C4-2B (cell line): Measurements from ENCODE around the gene TXNRD1.

Experiments used
- H3K27ac ChIP-seq: fragments of 450-650 bp; 2 replicates; pipeline ENCODE4 v1.5.1; 2017
- ZFX ChIP-seq: fragments of 450-650 bp; IDR thresholded peaks from 2 replicates; pipeline ENCODE4 v1.6.1; 2017
- TF ChIP-seq, protein P1 (sequence below): fragments of 450-650 bp; conservative IDR thresholded peaks from 2 replicates; pipeline ENCODE4 v1.5.1; 2017; ENCODE audit warnings: mild to moderate bottlenecking

Gene TXNRD1

DNA sequence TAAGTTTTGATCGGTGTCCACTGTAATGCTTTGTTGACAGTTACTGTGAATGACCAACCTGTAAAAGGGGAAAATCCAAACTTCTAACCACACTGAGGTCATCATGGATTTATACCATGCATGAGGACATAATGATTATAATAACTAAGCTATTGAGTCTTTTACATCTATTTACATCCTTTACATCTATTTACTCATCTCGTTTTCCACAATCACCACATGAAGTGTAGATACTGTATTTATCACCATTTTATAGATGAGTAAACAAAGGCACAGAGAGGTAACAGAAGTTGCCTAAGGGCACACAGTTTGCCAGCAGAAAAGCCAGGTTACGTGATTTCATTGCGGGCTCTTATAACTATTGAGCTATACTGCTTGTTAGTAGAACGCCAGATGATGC is 60.1 kb downstream of the TXNRD1 start:
- H3K27ac ChIP-seq, result peak overlapping the region; percentile 28; the same call in 1 of the 2 replicates
- TF ChIP-seq ZFX, result no peak
- TF ChIP-seq, protein P1, sequence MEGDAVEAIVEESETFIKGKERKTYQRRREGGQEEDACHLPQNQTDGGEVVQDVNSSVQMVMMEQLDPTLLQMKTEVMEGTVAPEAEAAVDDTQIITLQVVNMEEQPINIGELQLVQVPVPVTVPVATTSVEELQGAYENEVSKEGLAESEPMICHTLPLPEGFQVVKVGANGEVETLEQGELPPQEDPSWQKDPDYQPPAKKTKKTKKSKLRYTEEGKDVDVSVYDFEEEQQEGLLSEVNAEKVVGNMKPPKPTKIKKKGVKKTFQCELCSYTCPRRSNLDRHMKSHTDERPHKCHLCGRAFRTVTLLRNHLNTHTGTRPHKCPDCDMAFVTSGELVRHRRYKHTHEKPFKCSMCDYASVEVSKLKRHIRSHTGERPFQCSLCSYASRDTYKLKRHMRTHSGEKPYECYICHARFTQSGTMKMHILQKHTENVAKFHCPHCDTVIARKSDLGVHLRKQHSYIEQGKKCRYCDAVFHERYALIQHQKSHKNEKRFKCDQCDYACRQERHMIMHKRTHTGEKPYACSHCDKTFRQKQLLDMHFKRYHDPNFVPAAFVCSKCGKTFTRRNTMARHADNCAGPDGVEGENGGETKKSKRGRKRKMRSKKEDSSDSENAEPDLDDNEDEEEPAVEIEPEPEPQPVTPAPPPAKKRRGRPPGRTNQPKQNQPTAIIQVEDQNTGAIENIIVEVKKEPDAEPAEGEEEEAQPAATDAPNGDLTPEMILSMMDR, result no peak

DNA sequence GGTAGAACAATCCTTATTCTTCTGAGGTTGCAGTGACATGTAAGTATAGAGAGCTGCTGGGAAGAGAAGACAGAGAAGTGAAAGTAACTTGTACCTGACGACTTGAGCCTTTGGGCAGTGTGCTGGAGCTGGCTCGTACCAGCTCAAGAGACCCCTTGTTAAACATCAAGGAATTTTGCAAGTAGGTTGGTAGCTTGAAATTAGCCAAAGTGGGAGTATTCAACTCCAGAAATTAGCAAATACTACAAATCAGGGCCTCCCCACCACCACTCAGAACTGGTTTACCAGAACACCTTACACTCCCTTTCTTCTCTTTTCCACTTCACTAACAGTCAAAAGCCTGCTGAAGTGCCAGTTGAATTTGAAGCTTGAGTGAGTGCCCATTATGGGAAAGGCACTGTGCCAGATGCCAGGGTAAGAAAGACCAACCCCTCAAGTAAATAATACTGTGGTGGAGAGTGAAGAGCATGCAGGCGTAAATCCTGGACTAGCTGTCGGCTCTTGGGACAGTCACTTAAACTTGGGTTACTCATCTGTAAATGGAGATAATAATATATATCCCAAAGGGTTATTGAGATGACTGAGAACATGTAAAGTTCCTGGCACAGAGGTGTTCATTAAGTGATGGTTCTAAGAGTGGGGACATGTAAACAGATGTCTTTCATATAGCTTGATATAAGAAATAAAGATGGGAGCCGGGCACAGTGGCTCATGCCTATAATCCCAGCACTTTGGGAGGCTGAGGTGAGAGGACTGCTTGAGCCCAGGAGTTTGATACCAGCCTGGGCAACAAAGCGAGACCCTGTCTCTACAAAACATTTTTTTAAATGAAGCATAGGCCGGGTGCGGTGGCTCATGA is 60.9 kb downstream of the TXNRD1 start:
- no peak overlapping the region for H3K27ac ChIP-seq
- TF ChIP-seq, protein P1, result no peak
- no peak for TF ChIP-seq ZFX

DNA sequence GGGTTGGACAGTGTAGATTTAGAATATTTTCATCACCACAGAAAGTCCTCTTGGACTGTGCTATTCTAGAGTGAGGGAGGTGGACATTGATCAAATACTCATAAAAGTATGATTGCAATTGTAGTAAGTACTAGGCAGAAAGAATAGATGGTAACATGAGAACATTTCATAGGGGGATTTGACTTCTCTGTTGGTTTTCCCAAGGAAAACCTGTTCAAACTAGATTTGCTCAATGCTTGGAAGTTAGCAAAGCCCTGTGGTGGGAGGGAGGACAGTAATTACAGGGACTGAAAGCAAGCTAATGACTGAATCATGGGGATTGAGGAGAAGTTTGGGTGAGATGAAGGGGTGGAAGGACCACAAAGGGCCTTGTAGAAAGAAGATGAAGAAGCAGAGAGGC is 63.6 kb downstream of the TXNRD1 start:
- TF ChIP-seq, protein P1, result no peak
- no peak for TF ChIP-seq ZFX
- no peak overlapping the region for H3K27ac ChIP-seq

DNA sequence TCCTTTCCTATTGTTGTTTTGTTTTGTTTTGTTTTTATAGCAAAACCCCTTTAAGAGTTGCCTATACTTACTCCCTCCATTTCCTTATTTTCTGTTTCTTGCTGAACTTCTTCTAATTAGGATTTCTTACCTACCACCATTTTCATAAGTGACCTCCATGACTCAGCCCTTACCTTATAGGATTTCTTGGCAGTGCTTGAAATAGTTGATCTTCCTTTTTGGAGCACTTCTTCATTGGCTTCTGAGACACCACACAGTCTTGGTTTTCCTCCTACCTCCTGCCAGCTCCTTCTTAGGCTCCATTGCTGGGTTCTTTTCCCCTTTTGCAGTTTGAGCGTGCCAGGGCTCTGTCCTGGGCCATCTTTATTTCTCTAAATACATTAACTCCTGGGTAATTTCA is 64.5 kb downstream of the TXNRD1 start:
- no peak overlapping the region for H3K27ac ChIP-seq
- no peak for TF ChIP-seq ZFX

DNA sequence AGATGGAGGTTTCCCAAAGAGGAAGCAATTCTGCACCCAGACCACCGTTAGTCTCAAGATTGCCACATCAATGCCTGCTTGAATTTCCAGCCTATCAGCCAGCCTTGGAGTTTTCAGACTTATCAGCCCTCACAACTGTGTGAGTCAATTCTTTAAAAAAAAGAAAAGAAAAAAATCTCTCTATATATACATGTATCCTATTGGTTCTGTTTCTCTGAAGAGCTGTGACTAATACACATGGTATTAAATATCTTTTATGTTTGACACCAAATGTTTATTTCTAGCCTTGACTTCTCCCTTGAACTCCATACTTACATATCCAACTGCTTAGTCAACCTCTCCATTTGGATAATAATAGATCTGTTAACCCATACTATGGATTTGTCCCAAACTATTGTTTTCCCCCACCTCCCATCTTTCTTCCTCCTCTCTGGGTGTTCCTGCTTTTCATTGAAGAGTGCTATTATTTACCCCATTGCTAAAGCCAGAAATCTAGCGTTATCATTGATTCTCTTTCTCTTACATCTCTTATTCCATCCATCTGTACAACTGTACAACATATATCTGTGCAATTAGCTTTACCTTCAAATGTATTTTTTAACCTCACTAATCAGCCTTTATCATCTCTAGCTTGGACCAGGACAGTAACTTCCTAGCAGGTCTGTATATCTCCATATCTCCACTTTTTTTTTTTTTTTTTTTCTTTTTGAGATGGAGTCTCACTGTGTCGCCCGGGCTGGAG is 65.3 kb downstream of the TXNRD1 start:
- no peak for TF ChIP-seq ZFX
- TF ChIP-seq, protein P1, result no peak
- no peak overlapping the region for H3K27ac ChIP-seq

DNA sequence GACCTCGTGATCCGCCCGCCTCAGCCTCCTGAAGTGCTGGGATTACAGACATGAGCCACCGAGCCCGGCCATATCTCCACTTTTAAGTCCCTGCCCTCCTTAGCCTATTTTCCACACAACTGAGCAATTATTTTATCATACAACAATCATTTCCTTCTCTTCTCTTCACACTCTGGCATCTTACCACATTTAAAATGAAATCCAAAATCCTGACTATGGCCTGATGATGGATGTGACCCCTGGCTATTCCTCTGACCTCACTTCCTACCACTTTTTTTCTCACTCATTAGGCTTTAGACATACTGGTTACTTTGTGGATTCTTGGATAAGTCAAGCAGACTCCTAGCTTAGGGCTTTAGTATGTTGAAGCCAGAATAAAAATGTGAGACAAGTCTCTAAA is 66.1 kb downstream of the TXNRD1 start:
- TF ChIP-seq, protein P1, result no peak
- no peak for TF ChIP-seq ZFX
- no peak overlapping the region for H3K27ac ChIP-seq

DNA sequence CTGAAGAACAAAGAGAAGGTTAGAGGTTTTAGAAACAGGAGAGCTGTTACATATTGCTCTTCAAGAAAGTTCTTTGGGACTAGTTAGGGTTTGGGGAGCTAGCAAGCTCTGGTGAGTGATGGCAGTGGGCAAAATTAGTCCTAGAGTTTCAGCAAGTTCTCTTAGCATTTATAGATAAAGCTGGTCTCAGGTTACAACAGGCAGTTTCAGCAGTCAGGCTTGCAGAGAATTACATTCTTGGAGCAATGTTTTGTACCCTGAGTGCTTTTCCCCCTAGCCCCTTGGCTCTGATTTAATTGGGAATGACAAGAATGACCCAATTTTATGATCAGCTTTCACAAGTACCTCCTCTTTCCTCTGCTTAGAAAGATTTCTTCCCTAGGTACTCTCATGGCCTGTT is 66.5 kb downstream of the TXNRD1 start:
- TF ChIP-seq ZFX, result no peak
- TF ChIP-seq, protein P1, result no peak
- H3K27ac ChIP-seq, result no peak overlapping the region
